Measurements from ENCODE around the gene PRELP. TPM values are rescaled to one million over a fixed set of nuclear protein-coding genes. Genes with fewer than 3 reads are reported as not detected.
"Not testable (repeated sequence)": the region's sequence is repeated elsewhere in the genome, so short reads cannot be mapped to it uniquely, and the experiment has no call there.

Gene PRELP
- total RNA-seq, 1 experiment from 2014 or later: not detected

DNA sequence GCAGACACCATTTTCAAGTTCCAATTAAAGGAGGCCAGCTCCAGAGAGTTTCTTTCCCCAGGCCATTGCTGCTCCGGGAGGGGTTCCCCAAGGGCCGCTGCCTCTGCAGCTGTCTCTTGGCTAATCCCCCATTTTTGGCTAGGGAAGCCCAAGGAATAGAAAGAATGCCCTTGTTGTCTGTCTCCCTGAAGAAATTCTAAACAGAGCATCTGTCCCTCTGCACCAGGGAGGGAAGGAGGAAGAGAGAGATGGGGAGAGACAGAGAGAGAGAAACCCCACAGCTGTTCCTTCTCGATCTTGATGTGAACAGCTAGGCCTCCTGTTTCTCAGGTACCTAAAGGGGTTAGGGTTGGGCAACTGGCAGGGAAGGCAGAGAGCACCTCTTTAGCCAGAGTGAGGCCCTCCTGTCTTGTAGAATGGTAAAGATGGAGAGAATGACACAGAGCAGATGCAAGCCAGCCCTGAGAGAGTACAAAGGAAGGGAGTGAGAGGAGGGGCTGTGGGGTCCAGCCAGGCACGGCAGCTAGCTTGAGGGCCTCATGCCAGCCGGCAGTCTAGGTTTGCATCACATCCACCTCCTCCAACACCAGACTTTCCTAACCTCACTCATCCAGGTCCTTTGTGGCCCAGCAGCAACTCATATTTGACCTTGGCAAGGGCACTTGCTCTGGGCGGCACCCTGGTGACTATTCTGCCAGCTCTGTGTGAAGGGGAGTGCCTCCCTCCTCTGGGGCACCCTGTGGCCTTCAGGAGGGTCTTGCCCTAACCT lies 31.4 kb downstream of the PRELP start:
- DNase-seq (ENCODE audit: low read depth): peak; percentile 36

DNA sequence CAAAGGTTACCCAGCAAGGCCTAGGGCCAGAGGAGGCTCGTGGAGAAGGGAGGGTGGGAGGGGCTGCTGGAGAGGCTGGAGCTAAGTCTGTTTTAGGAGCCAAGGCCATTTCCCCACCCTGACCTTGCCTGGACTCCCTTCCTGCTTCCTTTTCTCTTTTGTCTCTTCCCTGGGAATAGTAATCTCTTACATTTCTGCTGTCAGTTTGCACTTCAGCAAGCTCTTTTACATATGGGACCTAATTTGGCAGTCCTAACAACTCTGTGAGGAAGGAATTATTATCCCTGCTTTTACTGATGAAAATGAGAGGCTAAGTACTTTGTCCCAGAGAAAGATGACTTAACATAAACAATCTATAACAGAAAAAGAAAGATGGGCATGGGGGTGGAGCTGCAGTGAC lies 32.2 kb downstream of the PRELP start:
- no peak for DNase-seq (ENCODE audit: low read depth)

DNA sequence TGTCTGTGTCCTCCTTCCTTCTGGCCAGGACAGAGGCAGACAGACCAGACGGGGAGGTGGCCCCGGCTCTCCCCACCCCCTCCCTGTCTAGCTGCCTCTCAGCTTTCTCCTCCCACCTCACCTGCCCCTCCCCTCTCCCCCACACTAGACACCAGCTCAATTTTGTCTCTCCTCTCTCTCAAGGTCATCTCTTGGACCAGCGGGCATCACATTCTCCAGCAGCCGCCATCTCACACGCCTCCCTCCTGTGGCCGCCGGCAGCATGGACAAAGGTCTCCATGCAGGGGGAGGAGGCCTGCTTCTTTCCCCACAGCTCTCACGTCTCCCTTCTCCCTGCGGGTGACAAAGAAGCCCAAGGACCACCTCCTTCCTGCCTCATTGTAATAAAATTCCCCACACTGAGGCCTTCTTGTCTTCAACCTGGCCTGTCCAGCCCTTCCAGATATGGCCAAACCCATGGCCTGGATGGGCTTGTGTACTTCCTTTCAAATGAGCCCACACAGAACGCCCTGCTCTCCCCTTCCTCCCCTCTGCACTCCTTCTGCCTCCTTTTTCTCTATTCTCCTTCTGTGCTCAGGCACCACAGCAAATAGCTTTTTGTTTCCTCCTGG lies 33.0 kb downstream of the PRELP start:
- no peak for DNase-seq (ENCODE audit: low read depth)

DNA sequence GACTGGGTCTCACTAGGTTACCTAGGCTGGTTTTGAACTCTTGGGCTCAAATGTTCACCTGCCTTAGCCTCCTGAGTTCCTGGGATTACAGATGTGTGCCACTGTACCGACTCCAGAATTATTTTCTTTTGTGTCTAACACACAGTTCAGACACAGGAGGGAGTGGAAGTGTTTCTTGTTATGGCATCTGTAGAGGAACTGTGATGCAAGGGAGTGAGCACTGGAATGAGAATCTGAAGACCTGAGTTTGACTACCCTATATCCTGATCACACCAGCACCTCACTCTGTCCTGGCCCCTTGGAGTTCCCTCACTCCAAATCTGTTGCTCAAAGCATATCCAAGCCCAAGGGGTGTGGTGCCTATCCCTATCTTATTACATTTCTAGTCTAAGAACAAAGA lies 33.5 kb downstream of the PRELP start:
- DNase-seq (ENCODE audit: low read depth): no peak

DNA sequence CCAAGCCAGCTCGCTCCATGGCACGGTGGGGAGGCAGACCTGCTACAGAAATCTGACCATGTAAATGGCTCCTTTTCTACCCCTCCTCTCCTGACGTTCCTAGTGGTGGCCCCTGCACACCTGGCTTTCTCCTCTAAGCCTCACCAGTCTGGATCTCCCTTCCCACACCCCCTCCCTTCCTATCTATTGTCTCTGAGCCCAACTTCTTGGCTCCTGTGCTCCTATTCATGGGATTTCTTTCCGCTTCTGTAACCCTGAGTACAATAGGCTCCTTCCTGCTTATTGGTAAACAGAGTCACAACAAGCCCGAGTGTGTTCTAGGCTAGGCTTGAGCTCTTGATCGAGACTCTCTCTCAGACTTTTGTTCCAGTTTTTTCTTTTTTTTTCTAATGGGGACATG lies 35.9 kb downstream of the PRELP start:
- DNase-seq (ENCODE audit: low read depth): no peak

DNA sequence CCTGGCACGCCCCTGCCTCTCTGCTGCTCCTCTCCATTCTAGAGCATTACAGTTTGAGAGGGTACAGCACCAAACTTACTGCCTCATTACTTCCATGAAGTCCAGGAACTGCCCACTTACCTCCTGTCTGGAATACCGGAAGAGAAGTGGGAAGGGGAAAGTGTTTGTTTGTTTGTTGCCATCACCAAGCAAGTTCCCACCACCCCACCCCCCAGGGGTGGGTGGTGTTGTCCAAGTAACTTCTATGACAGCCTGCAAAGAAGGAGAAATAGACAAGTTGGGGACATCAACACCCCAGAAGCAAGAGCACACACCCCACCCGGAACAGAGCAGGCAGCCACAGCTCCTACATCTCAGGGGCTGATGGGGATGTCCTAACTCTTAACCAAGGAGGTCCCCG lies 36.3 kb downstream of the PRELP start:
- no peak for DNase-seq (ENCODE audit: low read depth)

DNA sequence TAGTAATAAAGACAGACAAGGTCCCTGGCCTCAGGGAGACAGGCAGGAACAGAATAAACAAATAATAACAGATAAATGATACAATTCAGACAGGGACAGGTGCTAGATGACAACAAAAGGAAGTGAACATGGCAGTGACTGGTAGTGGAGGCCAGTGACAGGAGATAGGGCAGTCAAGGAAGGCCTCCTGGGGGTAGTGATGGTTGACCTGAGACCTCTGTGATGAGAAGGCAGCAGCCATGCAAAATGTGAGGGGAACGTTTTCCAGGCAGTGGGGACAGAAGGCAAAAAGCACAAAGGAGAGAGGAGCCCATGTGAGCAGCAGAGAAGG lies 36.9 kb downstream of the PRELP start:
- DNase-seq (ENCODE audit: low read depth): no peak

DNA sequence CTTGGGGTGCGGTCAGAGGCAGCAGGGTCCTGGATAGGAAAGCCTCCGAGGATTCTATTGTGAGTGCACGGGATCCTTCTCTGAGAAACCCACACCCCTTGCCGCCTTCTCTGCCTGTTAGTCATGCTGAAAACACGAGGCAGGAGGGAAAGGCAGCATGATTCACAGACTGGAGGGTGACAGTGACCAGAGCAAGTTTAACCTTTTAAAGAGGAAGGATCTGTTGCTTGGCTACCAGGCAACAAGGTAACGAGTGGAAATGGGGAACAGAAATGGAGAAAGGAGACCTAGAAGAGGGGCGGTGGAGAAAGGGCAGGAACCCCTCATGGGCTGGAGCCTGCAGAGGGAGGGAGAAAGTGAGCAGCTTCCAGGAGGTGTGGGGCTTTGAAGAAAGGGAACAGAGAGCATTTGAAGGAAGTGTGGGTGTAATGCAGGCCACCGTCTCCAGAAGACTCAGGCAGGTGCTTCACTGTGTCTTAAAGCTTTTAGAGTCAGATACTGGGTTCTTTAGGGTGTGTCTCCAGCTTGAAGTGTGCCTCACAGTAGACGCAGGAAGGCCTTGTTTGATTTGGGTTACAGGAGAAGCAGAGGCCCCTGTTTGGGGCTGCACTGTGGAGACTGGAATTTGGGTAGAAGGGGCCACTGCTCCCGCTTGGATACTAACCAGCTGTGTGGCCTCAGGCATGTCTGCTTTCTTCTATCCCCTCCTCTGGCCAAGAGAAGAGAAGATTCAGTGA lies 37.4 kb downstream of the PRELP start:
- DNase-seq (ENCODE audit: low read depth): peak; percentile 97

DNA sequence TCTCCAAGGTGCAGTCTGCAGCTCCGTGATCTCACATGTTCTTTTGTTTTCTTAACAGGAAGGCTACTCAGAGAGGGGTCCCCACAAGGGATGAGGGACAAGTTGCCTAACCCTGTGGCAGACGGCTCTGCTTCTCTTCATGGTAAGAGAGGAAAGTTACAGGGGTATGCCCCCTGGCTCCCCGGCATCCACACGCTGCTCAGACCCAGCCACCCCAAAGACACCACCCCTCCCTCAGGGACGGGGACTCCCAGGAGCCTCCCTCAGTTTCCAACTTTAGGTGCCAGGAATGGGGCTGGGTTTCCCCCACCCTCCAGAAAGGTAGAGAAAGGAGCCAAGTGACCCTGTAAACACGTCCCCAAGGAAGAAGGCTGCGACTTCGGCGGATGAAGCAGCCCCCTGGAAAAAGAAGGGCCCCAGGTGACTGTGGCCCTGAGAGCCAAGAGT lies 38.0 kb downstream of the PRELP start:
- DNase-seq (ENCODE audit: low read depth): no peak

DNA sequence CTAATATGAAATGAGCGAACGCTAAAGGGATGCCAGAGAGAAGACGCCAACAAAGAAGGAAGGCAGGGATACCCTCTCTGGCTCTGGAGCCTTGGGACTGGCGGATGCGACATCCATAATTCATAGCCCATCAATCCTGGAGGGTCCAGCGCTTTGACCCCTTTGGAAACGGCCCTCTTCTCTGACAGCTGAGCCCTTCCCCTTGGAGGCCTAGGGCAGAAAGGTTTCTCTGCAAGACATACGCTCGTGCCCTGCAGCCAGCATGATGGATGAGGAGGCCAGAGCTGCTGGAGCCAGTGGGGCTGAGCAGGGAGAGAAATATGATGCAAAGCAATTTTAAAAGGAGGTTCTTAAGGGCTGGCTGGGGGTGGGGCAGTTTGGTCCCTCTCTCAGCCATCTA lies 40.6 kb downstream of the PRELP start:
- no peak for DNase-seq (ENCODE audit: low read depth)

DNA sequence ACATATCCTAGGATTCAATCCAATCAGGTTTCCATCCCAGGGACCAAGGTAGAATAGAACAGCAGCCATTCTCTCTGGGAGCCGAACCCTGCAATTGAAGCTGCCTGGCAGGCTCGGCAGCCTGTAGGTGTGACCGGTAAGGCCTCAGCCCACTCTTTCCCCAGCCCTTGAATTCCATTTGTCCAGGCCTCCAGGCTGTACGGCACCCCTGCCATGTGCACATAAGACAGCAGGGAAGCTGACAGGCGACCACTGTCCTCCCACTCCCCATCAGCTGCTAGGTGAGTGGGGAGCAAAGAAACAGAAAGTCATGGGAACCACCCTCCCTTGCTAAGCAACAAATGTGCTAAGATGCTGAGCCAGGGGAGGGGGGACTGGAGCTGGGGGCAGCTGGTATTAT lies 41.3 kb downstream of the PRELP start:
- DNase-seq (ENCODE audit: low read depth): no peak

DNA sequence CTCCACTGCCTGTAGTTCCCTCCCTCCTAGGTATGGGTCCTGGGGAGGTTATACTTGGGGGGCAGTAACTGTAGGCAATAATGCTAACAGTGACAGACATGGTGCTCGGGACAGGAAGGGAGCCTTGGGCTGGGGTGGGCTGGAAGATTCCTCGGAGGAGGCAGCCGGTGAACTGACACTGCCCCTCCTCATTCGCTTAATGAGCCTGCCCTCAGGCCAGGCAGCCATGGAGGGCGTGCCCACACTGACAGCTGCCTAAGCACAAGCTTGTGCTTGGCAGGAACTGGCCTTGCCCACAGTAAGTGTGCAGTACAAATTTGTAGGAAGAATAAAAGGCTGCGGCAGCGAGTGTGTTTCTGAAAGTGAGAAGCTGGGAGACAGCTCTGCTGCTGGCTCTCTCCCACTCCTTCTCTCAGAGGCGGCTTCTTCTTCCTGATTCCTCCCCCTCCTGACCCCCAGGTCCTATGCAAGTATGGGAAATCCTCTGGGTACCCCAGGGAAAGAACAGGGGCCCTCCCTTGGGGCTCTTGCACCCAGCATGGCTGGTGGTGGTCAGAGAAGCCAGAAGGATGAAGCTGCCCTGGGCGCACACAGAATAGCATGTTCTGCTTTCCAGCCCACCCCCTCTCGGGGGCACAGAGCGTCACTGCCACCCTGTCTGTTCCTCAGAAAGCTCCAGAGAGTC lies 42.0 kb downstream of the PRELP start:
- DNase-seq (ENCODE audit: low read depth): peak; percentile 54

DNA sequence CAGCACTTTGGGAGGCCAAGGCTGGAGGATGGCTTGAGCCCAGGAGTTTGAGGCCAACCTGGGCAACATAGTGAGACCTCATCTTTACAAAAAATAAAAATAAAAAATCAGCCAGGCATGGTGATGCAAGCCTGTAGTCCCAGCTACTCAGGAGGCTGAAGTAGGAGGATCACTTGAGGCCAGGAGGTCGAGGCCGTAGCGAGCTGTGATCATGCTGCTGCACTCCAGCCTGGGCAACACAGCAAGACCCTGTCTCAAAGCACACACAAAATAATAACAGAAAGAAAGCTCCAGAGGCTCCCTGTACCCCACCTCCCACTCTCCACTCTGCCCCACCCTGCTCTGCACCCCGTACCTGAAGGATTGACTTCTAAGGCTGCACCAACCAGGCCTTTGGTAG lies 42.5 kb downstream of the PRELP start:
- not testable (repeated sequence) for DNase-seq (ENCODE audit: low read depth)

DNA sequence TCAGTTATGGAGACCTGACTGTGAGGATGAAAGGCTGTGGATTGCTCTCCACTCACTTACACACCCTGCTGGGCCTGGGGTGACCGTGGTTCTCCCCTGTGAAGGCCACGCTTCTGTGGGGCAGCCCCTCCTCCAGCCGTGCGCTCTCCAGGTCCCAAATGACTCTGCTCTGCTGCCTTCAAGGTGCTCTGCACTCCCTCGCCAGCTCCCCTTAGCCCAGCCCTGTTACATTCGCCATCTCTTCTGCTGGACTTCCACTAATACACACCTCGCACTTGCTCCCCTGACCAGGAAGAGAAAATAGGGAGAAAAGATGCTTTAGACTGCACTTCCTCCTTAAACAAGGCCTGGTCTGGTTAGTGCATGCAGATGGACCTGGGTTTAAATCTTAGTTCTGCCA lies 42.9 kb downstream of the PRELP start:
- DNase-seq (ENCODE audit: low read depth): no peak

DNA sequence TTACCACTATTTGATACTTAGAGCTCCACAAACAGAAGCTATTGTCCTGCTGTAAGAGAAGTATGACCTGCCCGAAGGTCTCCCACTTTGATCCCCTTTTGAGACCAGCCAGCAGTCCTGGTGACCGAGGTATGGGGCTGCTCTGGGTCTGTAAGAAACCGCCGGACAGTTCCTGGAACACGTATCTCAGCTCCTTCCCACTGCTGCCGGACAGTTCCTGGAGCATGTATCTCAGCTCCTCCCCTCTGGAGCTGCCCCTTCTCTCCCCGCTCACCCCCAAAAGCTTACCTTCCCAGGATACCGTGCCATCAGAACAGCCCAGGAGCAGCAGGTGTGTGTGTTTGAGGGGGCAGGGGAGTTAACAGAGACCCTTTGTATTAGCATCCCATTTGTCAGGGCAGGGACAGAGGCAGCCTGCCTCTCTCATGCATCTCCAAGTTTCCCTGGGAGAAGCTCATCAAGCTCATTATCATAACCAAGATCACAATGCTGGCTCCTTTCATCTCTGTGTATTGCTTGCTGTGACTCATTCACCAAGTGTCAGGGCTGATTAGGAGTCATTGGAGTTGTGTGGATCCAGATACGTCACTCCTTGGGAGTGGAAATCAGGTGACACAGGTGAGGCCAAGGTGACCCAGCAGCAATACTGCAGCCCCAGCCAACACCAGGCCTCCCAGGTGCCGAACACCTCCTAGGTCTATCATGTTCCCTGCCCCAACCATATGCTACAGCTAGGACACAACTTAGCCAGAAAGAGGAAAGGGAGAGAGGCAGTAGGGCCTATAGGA lies 43.6 kb downstream of the PRELP start:
- peak; percentile 32 for DNase-seq (ENCODE audit: low read depth)

DNA sequence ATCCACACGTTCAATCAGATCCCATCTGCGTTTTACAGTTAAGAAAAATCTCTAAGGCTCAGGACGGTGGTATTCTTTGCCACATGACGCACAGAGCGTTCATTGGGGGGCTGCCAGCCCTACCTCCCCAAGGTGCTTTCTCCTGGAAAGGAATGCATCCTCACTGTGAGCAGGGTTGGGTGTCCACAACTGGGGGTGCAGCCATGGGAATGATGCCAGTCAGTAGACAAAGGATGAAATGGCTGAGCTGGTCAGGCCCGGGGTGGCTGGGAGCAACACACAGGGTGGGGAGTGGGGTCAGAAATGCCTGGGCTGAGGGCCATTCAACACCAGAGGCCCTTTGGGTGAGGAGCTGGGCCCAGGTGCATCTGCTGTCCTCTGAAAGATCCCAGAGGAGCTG lies 44.3 kb downstream of the PRELP start:
- DNase-seq (ENCODE audit: low read depth): no peak

DNA sequence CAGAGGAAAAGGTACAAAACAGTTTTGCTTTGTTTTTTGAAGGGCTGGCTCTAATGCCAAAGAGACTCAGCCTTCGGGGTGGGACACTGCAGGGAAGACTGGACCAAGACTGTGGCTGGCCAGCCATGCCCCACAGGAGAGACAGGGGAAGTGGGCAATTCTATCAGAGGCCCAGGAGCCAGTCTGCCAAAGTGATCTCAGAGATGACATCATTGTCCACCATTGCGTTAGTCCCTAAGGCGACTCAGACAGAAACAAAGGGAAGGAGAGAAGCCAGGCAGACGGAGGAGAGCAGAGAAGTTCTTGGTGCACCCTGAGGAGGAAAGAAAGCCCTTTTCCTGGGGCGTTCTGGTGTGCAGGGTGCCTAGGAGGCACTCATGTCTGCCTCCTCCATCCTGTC lies 44.7 kb downstream of the PRELP start:
- DNase-seq (ENCODE audit: low read depth): peak; percentile 61

DNA sequence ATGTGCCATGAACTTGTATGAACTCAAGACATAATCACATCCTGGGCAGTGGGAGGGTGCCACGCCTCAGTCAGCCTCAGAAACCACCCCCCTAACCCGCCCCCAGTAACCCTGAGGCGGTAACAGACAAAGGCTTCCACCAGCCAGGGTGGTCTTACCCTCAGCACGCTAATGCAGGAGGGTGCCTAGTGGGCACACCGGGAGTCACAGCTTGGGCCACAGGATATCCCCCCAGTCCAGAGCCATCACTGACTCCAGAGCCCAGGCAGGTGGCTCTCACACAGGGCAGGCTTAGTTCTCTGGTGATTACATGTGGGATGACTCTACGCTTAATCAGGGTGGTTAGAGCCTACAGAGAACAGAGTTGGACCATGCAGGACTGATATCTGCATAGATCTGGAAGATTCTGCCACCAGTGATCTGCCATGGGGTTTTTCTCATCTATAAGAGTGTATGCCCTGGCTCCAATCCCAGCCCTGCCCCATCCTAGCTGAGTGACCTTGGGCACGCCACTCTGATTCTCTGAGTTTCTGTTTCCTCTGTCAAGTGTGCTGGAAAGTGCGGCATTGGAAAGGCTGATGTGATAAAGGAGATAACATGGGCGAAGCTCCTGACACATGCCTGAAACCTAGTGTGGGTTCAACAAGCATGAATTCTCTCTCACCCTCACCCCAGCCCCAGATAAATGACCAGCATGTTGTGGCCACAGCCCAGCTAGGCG lies 45.6 kb downstream of the PRELP start:
- peak; percentile 54 for DNase-seq (ENCODE audit: low read depth)

DNA sequence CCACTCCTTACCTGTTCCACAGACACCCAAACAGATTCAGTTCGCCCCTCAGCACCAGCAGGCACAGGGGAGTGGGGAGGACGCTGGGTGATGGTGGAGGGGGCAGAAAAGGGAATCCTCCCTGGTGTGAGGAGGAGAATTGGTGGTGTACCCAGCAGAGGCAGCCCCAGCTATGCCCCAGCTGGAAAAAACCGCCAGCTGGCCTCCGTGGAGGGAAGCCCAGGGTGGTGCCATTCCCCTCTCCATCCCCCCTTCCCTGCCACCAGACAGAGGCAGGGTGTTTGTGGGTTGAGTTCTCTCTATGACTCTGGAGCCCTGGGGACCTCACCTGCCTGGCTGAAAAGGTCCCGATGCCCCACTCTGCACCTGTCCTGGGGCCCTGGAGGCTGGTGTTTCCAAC lies 46.2 kb downstream of the PRELP start:
- DNase-seq (ENCODE audit: low read depth): no peak

DNA sequence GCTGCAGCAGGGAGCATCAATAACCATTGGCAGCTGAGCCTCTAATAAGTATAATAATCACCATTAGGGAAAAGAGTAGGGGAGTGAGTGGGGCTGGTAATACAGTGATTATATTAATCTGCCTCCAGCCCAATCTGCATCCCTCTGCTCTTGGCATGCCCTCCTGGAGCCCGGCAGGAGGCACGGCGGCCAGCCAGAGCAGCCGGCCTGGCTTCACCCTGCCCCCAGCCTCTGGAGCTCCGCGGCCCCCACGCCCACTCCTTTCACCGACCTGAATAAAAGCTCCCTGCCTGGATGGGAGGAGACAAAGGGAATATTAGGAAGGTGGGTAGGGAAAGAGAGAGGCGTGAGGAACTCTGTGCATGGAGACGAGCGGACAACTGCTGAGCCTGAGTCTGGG lies 46.6 kb downstream of the PRELP start:
- DNase-seq (ENCODE audit: low read depth): no peak

DNA sequence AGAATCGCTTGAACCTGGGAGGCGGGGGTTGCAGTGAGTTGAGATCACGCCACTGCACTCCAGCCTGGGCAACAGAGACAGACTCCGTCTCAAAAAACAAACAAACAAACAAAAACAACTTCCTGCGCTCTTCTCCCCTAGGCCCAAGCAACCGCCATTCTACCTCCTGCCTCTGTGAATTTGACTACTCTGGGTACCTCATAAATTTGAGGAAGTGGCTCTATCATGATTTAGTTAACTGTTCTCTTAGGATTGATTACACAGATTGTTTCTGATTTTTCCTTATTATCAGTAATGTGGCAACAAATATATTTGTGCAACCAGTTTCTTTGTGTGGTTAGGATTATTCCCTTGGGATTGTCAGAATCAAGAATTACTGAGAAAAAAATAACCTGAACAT lies 48.1 kb downstream of the PRELP start:
- no peak for DNase-seq (ENCODE audit: low read depth)
